Uterus (tissue), 4 donors: ENCODE results near the gene TFEB. TPM values are rescaled to one million over a fixed set of nuclear protein-coding genes. Genes with fewer than 3 reads are reported as not detected.
A peak's percentile ranks its signal among the peaks of the same experiment; 100 is the strongest.

Experiments used
- DNase-seq, 2 donors: peaks; one replicate each; pipeline ENCODE4 v3.0.0-alpha.2; 2019 to 2020
- H3K27ac ChIP-seq, 2 donors: fragments of 200-600 bp; sonication (generic); 1 replicate in 1 of 2; 2 replicates in 1 of 2; pipeline ENCODE4 v1.5.1; 2016 to 2018
- H3K27me3 ChIP-seq, 2 donors: fragments of 200-600 bp; sonication (generic); one replicate each; pipeline ENCODE4 v1.5.1; 2018 to 2019; ENCODE audit warnings: control low read depth in 1 of 2
- H3K36me3 ChIP-seq, 2 donors: fragments of 200-600 bp; sonication (generic); one replicate each; pipeline ENCODE4 v1.5.1; 2019; ENCODE audit warnings: control low read depth in 1 of 2
- H3K4me1 ChIP-seq, 2 donors: fragments of 200-600 bp; sonication (generic); one replicate each; pipeline ENCODE4 v1.5.1; 2018 to 2019; ENCODE audit warnings: control low read depth in 1 of 2
- H3K4me3 ChIP-seq, 2 donors: fragments of 200-600 bp; sonication (generic); 1 replicate in 1 of 2; 2 replicates in 1 of 2; pipeline ENCODE4 v1.5.1; 2018 to 2019; ENCODE audit warnings: mild to moderate bottlenecking in 1 of 2
- H3K9me3 ChIP-seq, 2 donors: fragments of 200-600 bp; sonication (generic); one replicate each; pipeline ENCODE4 v1.5.1; 2019; ENCODE audit warnings: control low read depth in 1 of 2
- POLR2A ChIP-seq, 2 donors: fragments of 450-650 bp; IDR thresholded peaks; one replicate each; pipeline ENCODE4 v1.6.1; 2016; ENCODE audit warnings: antibody characterized with exemption in 2 of 2, mild to moderate bottlenecking in 1 of 2, moderate library complexity in 1 of 2
- intact Hi-C: fragments of 100-400 bp; cut with DNase I; formaldehyde crosslinking; loops from one replicate; pipeline ENCODE4 v1.15.1; 2023; ENCODE audit warnings: low total_unique reads
- total RNA-seq, 4 donors: library from RNA; depleted of rRNA in 3 of 4; stranded (reverse); fragments of >200 nt in 3 of 4; gene quantifications; one replicate each; pipeline versions ENCODE4 v1.1.0 to v1.2.4, GENCODE V29; 2014 to 2023
- TF ChIP-seq, protein P1 (sequence below), 4 experiments: fragments of 200-600 bp in 2 of 4; fragments of 450-650 bp in 2 of 4; sonication (generic) in 2 of 4; IDR thresholded peaks; one replicate each; pipeline ENCODE4 v1.5.1; 2016 to 2019; ENCODE audit warnings: antibody characterized with exemption in 4 of 4, mild to moderate bottlenecking in 2 of 4, moderate library complexity in 1 of 4
- donor health status: DM: yes; HTN: yes; CAD: no.

The TFEB gene
- total RNA-seq, 4 donors from 2014 or later: 8.8 to 31.7 (median 17.0) TPM

- intact Hi-C loops: loop anchor here (10.0 kb wide), 1 partner anchor 144 kb away; the partner anchor contains the start of genes BYSL and MED20
Observed at GRCh38 chr6:41780551-41781365, 45.4 kb upstream of the TFEB start, which contains the start of gene PRICKLE4. PRICKLE4 (plus strand) TSS chr6:41780782; CDS start chr6:41783474, 2,692 bp downstream.

DNA sequence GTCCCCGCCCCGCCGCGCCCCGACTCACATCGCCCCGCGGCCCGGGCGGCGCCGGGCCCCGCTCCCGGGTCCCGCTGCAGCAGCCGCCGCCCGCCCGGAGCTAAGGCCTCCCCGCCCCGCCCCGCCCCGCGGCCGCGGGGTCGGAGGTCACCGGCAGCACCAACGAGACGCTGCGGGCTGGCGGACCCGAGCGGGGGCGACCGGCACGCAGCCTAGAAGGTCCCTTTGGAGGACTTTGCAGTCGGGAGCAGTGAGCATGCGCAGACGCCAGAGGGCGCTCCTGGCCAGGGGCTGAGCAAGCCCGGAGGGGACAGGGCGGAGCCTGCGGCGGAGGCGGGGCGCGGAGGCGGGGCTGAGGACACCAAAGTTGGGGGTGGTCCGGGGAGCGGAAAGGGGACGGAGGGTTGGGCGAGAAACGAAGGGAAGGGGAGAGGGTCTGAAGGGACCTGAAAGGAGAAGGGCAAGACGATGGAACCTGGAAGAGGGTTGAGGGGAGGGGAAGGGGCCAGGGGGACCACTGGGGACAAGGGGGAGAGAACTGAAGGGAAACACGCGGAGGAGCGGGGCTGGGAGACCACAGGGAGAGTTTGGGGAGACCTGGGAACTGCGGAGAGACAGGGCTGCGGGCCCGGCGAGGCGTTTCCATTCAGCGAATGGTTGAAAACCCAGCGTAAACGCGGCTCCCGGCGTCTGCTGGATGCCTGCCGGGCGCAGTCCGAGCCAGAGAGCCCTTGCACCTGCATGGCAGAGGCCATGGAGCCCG is 44.6 kb upstream of the TFEB start, which contains the start of gene FRS3:
Gene FRS3 (minus strand): TSS at position 113 of the 763 bp plus-strand sequence. CDS start 2,913 bp downstream, outside the sequence.
- Histone ChIP-seq H3K27me3 (no peaks in the 10 kb centered on the region), H3K4me1 (peaks cover 0 to 12% of the 10 kb centered on the region in 2 donors), H3K4me3 (peak within 1 kb of the TSS; percentile 61 to 62), H3K27ac (peak within 1 kb of the TSS; percentile 90 to 91), H3K36me3 (no peaks in the 10 kb centered on the region), H3K9me3 (no peaks in the 10 kb centered on the region)
- intact Hi-C loops: loop anchor here (10.0 kb wide), 1 partner anchor 145 kb away; the partner anchor contains the start of genes BYSL and MED20
- TF ChIP-seq, protein P1, sequence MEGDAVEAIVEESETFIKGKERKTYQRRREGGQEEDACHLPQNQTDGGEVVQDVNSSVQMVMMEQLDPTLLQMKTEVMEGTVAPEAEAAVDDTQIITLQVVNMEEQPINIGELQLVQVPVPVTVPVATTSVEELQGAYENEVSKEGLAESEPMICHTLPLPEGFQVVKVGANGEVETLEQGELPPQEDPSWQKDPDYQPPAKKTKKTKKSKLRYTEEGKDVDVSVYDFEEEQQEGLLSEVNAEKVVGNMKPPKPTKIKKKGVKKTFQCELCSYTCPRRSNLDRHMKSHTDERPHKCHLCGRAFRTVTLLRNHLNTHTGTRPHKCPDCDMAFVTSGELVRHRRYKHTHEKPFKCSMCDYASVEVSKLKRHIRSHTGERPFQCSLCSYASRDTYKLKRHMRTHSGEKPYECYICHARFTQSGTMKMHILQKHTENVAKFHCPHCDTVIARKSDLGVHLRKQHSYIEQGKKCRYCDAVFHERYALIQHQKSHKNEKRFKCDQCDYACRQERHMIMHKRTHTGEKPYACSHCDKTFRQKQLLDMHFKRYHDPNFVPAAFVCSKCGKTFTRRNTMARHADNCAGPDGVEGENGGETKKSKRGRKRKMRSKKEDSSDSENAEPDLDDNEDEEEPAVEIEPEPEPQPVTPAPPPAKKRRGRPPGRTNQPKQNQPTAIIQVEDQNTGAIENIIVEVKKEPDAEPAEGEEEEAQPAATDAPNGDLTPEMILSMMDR (IDR thresholded peaks at IDR 0.05): peak; percentile 89 to 100 (median 95)
- TF ChIP-seq POLR2A (IDR thresholded peaks at IDR 0.05): peak; percentile 20 to 46
- peak; percentile 98 to 99 for DNase-seq

More at GRCh38 chr6:41780551-41781365, 45.4 kb upstream of the TFEB start, which contains the start of gene PRICKLE4:
- Histone ChIP-seq H3K9me3 (no peaks in the 10 kb centered on the region), H3K27ac (peak within 1 kb of the TSS; percentile 90 to 91), H3K27me3 (no peaks in the 10 kb centered on the region), H3K4me1 (peaks cover 0 to 16% of the 10 kb centered on the region in 2 donors), H3K4me3 (peak within 1 kb of the TSS; percentile 61 to 62), H3K36me3 (no peaks in the 10 kb centered on the region)
- peak; percentile 53 to 64 for DNase-seq
- TF ChIP-seq, protein P1 (IDR thresholded peaks at IDR 0.05): no peak
- TF ChIP-seq POLR2A (IDR thresholded peaks at IDR 0.05): no peak

DNA sequence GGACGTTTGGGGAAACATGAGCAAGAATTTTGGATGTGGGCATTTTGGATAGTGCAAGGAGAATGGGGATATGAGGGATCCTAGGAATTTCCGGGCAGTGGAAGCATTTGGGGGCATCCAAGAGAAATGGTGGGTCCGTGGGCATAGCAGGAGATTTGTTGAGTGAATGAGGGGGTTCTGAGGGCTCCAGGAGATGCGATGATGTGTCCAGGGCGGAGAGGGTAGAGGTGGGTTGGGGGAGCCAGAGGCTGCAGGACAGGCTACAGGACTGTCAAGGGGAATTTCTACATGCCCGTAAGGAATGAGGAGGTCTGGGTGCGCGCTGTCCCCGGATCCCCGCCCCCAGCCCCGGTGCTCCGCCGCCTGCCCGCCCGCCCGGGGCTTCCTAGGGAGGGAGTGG is 43.9 kb upstream of the TFEB start:
- peak overlapping the region; percentile 61 to 62 for H3K4me3 ChIP-seq
- intact Hi-C loops: no loop called here
- H3K4me1 ChIP-seq: peaks cover 0 to 12% of the 10 kb centered on the region in 2 donors
- H3K27ac ChIP-seq: peak overlapping the region; percentile 63 to 91
- no peaks in the 10 kb centered on the region for H3K9me3 ChIP-seq
- H3K27me3 ChIP-seq: no peaks in the 10 kb centered on the region
- H3K36me3 ChIP-seq: no peaks in the 10 kb centered on the region
- DNase-seq: no peak
- TF ChIP-seq, protein P1 (IDR thresholded peaks at IDR 0.05): no peak
- TF ChIP-seq POLR2A (IDR thresholded peaks at IDR 0.05): no peak

DNA sequence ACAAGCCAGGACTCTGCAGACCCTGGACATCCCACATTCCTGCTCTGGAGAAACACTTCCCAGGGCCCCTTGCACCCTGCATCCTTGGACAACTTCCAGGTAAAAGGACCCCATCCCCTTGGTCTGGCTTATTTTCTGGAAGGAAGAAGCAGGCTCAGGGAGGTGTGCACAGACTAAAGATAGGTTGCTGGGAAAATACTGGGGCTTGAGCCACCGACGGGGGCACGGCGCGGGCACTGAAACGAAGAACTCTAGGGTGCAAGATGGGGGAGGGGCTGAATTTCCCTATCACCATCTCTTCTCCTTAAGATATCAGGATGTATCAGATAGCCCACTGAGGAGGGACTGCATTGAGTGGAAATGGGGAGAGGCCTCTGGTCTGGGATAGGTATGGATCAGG is 43.5 kb upstream of the TFEB start:
- Histone ChIP-seq H3K4me3 (peak overlapping the region; percentile 61 to 62), H3K27me3 (no peaks in the 10 kb centered on the region), H3K36me3 (no peaks in the 10 kb centered on the region), H3K4me1 (peaks cover 0 to 12% of the 10 kb centered on the region in 2 donors), H3K9me3 (no peaks in the 10 kb centered on the region), H3K27ac (peak overlapping the region in 1 of 2 donors; percentile 63)
- no peak for TF ChIP-seq POLR2A (IDR thresholded peaks at IDR 0.05)
- DNase-seq: no peak
- intact Hi-C loops: no loop called here

DNA sequence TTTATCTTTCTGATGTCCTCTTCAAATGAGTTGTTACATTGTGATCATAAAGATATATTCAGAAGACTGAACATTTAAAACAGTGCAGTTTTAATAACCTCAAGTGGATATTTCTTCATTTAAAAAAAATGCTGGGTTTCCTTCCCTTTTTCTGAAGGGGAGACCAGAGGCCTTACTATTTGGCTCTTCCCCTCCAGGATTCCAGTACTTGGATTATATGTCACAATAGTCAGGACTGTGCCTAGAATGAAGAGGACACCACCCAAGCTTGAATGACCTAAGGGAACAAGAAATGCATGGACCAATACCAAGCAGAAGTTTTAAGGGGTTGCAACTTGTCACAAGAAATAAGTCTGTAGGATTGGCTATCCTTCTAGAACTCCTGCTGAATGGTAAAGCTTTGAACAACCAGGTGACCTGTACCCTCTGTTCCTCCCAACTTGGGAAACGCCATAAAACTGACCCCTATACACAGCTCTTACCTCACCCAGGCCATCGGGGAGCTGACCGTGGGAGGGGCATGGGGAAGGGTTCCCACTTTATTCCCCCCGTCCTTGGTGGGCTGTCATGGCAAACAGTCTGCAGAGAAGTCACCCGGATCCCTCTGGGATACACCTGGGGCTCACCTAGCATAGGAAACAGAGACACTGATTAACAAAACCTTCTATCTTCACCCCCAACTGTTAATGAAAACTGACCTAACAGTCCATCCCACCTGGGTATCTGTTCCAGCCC is 42.3 kb upstream of the TFEB start:
- H3K36me3 ChIP-seq: no peaks in the 10 kb centered on the region

More for the DNA sequence above, 42.3 kb upstream of the TFEB start:
- Histone ChIP-seq H3K4me1 (peaks cover 0 to 12% of the 10 kb centered on the region in 2 donors), H3K9me3 (no peaks in the 10 kb centered on the region), H3K4me3 (no peak overlapping the region), H3K27me3 (no peaks in the 10 kb centered on the region), H3K27ac (no peak overlapping the region)
- TF ChIP-seq, protein P1 (IDR thresholded peaks at IDR 0.05): no peak
- no peak for TF ChIP-seq POLR2A (IDR thresholded peaks at IDR 0.05)
- intact Hi-C loops: no loop called here
- DNase-seq: no peak
